Measurements from ENCODE around the gene TOR2A. TPM values are rescaled to one million over a fixed set of nuclear protein-coding genes. Genes with fewer than 3 reads are reported as not detected.

The TOR2A gene
- total and polyA plus RNA-seq, 2 donors (not counting 3 experiments of a cell fraction or from before 2014, with no cell fraction given) = 19.3 to 23.9 TPM

GRCh38 chr9:127756233-127756632 is 21.1 kb upstream of the TOR2A start:
- Histone ChIP-seq H3K9me1 (replicated peaks; ENCODE audit: control insufficient read depth, extremely low read depth, insufficient read depth, low read length) (no peaks in the 10 kb centered on the region), H3K36me3 (ENCODE audit: control insufficient read depth in 2 of 2, extremely low read depth in 1 of 2, insufficient read depth in 2 of 2, low read length in 2 of 2) (peaks cover 8 to 28% of the 10 kb centered on the region in 2 experiments), H3K9me3 (replicated peaks; ENCODE audit: control insufficient read depth, insufficient read depth, low read length) (no peaks in the 10 kb centered on the region), H3K4me1 (ENCODE audit: control insufficient read depth, extremely low read depth, insufficient read depth, low read length) (peaks cover 16% of the 10 kb centered on the region), H3K79me2 (ENCODE audit: control insufficient read depth, insufficient read depth, low read length) (peaks cover 48% of the 10 kb centered on the region), H3K4me3 (replicated peaks in 1 of 3; ENCODE audit: insufficient read depth in 1 of 3, low read depth in 1 of 3, low read length in 3 of 3) (no peak overlapping the region), H3K4me2 (ENCODE audit: insufficient read depth, low read length) (no peak overlapping the region), H2AFZ (ENCODE audit: low read depth, low read length) (no peak overlapping the region), H4K20me1 (replicated peaks; ENCODE audit: control insufficient read depth, extremely low read depth, insufficient read depth, low read length) (no peaks in the 10 kb centered on the region), H3K27ac (ENCODE audit: insufficient read depth, low read depth, low read length) (no peak overlapping the region), H3K27me3 (ENCODE audit: control insufficient read depth in 2 of 2, insufficient read depth in 2 of 2, low read length in 2 of 2) (no peaks in the 10 kb centered on the region), H3K9ac (replicated peaks; ENCODE audit: extremely low read depth, insufficient read depth, low read length) (no peak overlapping the region)
- no peak for TF ChIP-seq GATA2 (IDR thresholded peaks at IDR 0.05; ENCODE audit: insufficient read depth, insufficient read length, low read depth, low read length)
- no peak for TF ChIP-seq MYC (IDR thresholded peaks at IDR 0.05; ENCODE audit: low read depth, low read length)
- dilution Hi-C loops (cut with MboI; ENCODE audit: extremely low pct_ligation_motif_present, low sequenced_read_pairs) (no loop called here), intact Hi-C loops (cut with micrococcal nuclease) (no loop called here)
- CTCF ChIA-PET = interaction anchor here (1.1 to 2.6 kb wide), 6 partner anchors 19 to 253 kb away, joined by 3 to 16 read pairs (median 4); partner anchors contain the start of gene CDK9
- POLR2A ChIA-PET = interaction anchor here (0.7 to 1.6 kb wide), 3 partner anchors 14 to 24 kb away, joined by 5 read pairs; no protein-coding TSS in a partner anchor
- no TSS peak for BruUV-seq (replicated peaks)
- no peak for DNase-seq (ENCODE audit: low read depth, low spot score)
- no peak for FAIRE-seq

GRCh38 chr9:127755061-127756060 is 20.3 kb upstream of the TOR2A start:
- H3K36me3 ChIP-seq (ENCODE audit: control insufficient read depth in 2 of 2, extremely low read depth in 1 of 2, insufficient read depth in 2 of 2, low read length in 2 of 2) = peaks cover 8 to 34% of the 10 kb centered on the region in 2 experiments
- no peak for TF ChIP-seq MYC (IDR thresholded peaks at IDR 0.05; ENCODE audit: low read depth, low read length)
- no peak for TF ChIP-seq POLR2A (IDR thresholded peaks at IDR 0.05; ENCODE audit: low read depth, low read length)
- TF ChIP-seq MAX (IDR thresholded peaks at IDR 0.05; ENCODE audit: insufficient read depth, insufficient read length) = no peak
- TF ChIP-seq POLR2AphosphoS5 (IDR thresholded peaks at IDR 0.05; ENCODE audit: insufficient read depth, low read depth, low read length) = no peak
- no peak for TF ChIP-seq GATA2 (IDR thresholded peaks at IDR 0.05; ENCODE audit: insufficient read depth, insufficient read length, low read depth, low read length)
- no peak for TF ChIP-seq EZH2 (IDR thresholded peaks at IDR 0.05; ENCODE audit: borderline replicate concordance, low read depth, low read length, severe bottlenecking)
- TF ChIP-seq JUN (IDR thresholded peaks at IDR 0.05; ENCODE audit: borderline replicate concordance, insufficient read depth, insufficient read length, low read depth) = no peak
- TF ChIP-seq CTCF (IDR thresholded peaks at IDR 0.05; ENCODE audit: extremely low read depth in 1 of 2, insufficient read depth in 1 of 2, low read depth in 1 of 2, low read length in 2 of 2) = no peak
- TF ChIP-seq FOS (IDR thresholded peaks at IDR 0.05; ENCODE audit: borderline replicate concordance, insufficient read depth, low read length) = no peak
- FAIRE-seq (peak; percentile 8), DNase-seq (ENCODE audit: low read depth, low spot score) (peak; percentile 42)
- ChIA-PET CTCF (interaction anchor here (0.7 to 2.6 kb wide), 7 partner anchors 12 to 252 kb away, joined by 3 to 16 read pairs (median 4); partner anchors contain the start of genes CDK9 and TOR2A), POLR2A (interaction anchor here (1.1 to 1.6 kb wide), 2 partner anchors 15 to 16 kb away, joined by 5 read pairs; no protein-coding TSS in a partner anchor)
- no peak overlapping the region for H2AFZ ChIP-seq (ENCODE audit: low read depth, low read length)
- peaks cover 44% of the 10 kb centered on the region for H3K79me2 ChIP-seq (ENCODE audit: control insufficient read depth, insufficient read depth, low read length)
- H4K20me1 ChIP-seq (replicated peaks; ENCODE audit: control insufficient read depth, extremely low read depth, insufficient read depth, low read length) = peaks cover 3% of the 10 kb centered on the region
- no peaks in the 10 kb centered on the region for H3K27me3 ChIP-seq (ENCODE audit: control insufficient read depth in 2 of 2, insufficient read depth in 2 of 2, low read length in 2 of 2)
- H3K9me3 ChIP-seq (replicated peaks; ENCODE audit: control insufficient read depth, insufficient read depth, low read length) = no peaks in the 10 kb centered on the region
- intact Hi-C loops (cut with micrococcal nuclease) (loop anchor here (2.0 kb wide), 1 partner anchor 15 kb away; no protein-coding TSS in a partner anchor), dilution Hi-C loops (cut with MboI; ENCODE audit: extremely low pct_ligation_motif_present, low sequenced_read_pairs) (no loop called here)
- H3K27ac ChIP-seq (ENCODE audit: insufficient read depth, low read depth, low read length) = peak overlapping the region; percentile 29
- no peaks in the 10 kb centered on the region for H3K9me1 ChIP-seq (replicated peaks; ENCODE audit: control insufficient read depth, extremely low read depth, insufficient read depth, low read length)
- peak overlapping the region; percentile 45 for H3K4me2 ChIP-seq (ENCODE audit: insufficient read depth, low read length)
- no TSS peak for BruUV-seq (replicated peaks)
- H3K4me3 ChIP-seq (replicated peaks in 1 of 3; ENCODE audit: insufficient read depth in 1 of 3, low read depth in 1 of 3, low read length in 3 of 3) = no peak overlapping the region
- H3K4me1 ChIP-seq (ENCODE audit: control insufficient read depth, extremely low read depth, insufficient read depth, low read length) = peaks cover 12% of the 10 kb centered on the region
- peak overlapping the region; percentile 13 for H3K9ac ChIP-seq (replicated peaks; ENCODE audit: extremely low read depth, insufficient read depth, low read length)

Measured in endothelial cell of umbilical vein (primary cell).